GM19397 (cell line): ENCODE results near the gene C2CD2.

Experiments
- ATAC-seq: cut with Tn5 transposase; IDR thresholded peaks from one replicate; pipeline ENCODE4 v1.9.1; 2021; ENCODE audit warnings: mild to moderate bottlenecking, moderate library complexity; ENCODE audit not compliant: unreplicated experiment

C2CD2 gene

DNA sequence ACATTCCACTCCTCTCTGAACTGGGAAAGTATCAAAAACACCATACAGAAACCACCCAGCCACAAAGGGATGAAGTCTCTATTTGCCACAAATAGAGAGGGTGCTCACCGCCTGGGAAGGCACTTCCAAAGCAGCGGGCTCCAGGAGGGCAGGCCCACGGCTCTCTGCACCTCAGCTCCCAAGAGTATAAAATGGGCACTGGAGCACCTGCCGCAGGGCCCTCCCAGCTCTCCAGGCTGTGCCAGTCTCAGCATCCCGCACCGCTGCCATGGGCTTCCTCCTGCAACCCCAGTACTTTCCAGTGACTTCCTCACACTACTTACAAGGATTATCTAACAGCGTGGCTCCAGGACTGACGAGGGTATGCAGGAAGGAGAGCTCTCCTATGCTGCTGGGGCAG, 14.4 kb downstream of the C2CD2 start:
- no peak for ATAC-seq

DNA sequence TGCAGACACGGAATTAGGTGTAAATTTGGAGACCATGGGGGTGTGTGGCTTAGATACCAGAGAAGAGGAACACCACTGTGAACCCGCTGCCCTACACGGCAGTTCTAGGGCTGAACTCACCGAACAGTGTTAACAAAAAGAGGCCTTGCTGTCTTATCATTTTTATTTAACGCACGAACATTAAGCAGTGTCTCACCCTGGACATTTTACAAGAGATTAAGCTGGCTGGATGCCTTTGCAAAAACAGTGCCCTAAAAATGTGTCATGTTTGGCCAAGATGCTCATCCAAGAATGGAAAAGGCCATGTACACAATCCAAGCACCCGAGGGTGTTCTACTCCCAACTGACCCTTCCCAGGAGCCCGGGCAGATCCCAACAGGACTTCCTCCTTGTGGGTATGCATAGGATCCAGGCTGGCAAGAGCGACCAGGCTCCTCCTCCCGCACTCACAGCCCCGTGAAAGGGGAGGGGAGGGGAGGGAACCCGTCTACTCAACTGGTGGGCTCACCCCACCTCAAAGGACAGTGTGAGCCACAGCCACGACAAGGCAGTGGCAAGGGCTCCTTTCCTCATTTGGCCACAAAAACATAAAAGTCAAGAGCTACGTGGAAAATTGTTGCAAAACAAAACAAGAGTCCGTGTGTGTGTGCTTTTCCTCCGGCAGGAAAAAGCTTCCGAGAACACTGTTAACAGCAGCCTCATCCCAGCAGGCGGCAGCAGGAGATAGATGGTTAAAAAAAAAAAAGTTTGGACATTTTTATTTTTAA, 20.3 kb downstream of the C2CD2 start:
- ATAC-seq: no peak

DNA sequence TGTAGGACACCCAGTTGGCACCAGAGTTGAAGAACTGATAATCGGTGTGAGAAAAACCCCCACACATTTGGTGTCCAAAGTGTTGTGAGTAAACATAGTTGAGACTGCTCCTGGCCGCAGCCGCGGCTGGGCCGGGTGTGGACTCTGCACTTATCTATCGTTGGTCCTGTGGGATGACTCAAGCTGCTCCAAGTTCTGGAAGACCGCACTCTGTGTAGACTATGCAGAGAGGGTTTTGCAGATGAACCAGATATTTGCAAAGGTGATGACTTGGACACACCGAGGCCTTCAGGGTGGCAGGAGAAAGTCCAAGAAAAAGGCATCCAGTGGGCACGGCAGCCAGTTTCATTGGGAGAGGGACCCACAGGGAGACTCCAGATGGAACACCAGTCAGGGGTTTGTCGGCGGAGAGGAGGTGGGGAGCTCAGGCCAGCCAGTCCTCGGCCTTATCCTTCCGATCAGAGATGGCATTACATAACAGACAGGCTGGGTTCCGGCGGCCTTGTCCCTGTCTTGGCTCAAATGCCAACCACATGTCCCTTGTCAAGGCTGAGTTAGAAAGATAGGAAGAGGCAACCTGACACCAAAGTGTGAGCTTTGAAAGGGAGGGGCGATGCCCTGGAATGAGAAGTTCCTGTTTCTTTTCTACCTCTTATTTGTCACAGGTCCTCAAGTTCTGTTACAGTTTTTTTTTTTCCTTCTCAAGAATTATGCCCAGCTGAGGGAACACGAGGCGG, 21.1 kb downstream of the C2CD2 start:
- ATAC-seq: no peak

DNA sequence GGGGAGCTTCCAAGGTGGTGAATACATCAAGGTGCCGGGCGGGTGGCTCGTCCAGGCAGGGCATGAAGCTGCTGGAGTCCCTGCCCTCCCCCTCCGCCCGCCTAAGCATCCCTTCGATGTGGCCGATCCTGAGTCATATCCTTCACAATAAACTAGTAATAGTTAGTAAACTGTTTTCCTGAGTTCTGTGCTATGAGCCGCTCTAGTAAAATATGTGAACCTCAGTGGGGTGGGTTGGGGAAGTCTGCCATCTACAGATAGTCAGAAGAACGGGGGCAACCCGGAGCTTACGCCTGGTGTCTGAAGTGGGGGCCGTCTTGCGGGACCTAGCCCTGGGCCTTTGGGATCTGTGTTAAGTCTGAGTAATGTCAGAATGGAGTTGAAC, 21.6 kb downstream of the C2CD2 start:
- no peak for ATAC-seq

DNA sequence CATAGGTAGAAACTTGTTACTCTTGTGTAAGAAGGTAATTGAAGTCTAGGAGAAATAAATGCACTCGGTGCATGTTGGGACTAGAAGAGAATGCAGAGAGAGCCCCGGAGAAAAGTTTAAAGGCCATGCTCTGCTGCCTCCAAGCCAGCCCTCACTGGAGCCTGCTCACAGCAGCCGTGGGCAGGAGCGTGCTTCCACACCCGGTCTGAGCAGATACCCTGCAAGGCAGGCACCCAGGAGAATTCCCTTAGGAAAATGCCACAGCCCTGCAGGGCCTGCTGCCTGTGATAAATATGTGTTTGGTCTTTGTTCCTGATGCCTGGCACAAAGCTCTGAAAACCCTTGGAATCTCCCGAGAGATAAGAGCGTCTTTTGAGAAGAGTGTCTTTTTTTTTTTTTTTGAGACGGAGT, 22.8 kb downstream of the C2CD2 start:
- no peak for ATAC-seq

DNA sequence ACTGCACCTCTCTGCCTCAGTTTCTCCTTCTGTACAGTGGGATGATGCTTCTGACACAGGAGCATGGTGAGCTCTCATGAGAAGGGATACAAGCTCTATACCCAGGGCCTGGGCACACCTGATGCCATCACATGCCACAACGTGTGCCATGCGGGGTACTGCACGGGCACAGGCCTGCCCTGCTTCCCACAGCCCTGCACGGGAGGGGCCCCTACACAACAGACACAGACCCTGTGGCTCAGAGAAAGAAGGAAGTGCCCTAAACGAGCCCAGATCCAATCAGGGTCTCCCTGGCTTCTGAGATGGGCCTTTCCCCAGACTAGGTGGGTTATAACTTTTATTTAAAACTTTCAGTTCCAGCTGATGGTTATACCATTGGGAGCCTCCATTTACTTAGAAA, 24.6 kb downstream of the C2CD2 start:
- ATAC-seq: no peak

DNA sequence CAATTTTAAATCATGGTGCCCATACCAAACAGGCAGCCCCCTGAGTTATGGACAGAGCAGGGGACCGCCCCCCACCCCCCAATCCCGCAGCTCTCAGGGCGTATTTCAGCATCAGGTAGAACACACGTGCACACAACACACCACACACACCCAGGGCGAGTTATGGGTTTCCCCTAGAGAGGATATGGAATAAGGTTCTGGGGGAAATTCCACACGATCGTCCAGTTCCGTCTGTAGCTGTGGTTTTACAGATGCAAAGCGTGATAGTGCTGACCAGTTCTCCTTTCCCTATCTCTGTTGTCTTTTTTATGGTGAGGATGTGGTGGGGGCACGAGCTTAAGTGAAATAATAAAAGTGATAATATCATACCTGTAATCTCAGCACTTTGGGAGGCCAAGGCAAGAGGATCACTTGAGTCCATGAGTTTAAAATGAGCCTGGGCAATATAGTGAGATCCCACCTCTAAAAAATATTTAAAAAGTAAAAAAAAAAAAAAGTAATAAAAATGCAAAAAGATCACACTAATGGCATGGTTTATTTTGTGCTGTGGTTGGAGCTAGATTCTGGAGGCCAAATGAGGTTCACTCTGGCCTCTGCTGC, 25.1 kb downstream of the C2CD2 start:
- ATAC-seq: no peak

DNA sequence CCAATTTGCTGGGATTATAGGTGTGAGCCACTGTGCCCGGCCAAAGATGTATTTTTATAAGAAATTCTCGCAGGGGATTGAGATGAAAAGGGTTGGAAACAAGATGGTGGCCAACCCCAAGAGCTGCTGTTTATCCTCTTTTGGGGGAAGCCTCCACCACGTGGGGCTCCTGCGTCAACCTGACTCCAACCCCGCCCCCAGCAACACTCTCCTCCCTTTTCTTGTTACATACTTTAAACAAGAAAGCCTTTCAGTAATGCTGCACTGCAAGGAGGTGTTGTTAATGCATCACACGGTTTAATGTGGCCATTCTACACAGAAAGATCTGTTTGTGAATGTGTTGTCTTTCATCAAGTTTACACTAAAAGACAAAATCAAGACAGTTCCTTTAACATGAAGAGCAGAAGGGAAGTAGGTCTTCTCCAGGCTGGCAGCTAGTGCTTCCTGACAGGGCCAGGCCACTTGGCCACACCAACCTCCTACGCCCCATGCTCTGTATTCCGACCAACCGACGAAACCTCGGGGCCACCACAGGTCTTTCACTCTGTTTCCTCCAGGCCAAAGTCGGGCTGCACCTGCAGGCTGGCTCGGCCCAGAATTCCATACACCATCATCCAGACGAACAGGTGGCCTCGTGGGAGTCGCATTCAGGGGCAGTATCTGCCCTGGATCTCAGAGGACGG, 25.9 kb downstream of the C2CD2 start:
- ATAC-seq: no peak

DNA sequence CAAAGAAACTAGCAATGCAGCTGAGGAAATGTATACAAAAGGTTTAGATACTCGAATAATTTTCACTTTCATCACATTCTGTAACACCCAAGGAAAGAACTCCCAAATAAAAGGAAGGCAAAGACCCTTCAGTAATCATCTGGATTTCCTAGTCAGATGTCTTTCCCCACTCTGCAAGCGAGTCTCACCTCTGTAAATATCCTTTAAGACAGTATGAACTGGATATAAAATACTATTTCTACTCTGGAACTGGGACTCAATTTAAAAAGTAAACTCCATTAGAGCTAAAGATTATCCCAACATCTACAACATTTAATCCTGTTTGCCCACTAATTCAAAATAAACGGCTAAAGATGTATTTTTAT, 27.0 kb downstream of the C2CD2 start:
- ATAC-seq: no peak

DNA sequence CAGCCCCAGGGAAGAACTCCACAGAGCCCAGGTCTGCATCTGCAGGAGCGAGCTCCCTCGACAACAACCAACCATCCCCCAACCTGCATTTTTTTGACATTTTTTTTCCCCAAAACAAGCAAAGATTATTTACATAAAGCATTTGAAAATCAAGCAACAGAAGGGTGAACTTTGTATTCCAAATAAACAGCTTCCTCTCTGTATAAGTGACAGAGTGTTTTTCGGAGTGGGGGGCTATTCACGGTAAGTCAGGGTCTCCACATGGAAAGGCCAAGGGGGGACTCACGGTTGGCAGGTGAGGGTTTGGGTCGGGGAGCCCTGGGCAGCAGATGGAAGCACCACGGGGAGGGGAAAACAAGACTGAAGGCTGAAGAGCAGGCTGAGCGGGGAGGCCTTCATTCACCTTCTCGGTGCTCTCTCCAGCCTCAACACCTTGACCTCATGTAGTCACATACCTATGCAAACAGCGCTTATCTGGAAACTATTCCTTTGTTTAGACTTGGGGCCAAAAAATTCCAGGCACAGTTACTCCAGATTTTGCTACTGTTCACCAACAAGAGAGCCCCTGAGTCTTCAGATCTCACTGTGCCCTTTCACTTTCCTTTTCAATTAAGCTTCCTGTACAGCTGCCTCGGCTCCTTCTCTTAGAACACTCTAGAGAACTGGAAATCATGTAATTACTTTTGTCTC, 27.6 kb downstream of the C2CD2 start:
- ATAC-seq: no peak

DNA sequence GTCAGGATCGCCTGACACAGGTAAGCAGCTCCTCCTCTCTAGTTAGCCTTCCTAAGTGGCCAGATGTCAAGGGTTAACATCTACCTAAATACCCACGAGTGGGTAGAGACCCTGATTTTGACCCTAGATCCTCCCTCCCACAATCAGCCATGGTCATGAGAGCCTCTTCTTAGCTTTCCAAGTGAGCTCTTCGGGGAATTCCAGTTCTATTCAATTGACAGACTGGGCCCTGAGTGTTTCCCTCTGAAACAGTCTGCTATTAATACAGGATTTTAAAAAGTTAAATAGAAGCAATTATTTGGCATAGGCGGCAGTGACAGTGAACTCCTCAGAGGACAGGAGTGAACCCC, 28.1 kb downstream of the C2CD2 start:
- ATAC-seq: no peak

DNA sequence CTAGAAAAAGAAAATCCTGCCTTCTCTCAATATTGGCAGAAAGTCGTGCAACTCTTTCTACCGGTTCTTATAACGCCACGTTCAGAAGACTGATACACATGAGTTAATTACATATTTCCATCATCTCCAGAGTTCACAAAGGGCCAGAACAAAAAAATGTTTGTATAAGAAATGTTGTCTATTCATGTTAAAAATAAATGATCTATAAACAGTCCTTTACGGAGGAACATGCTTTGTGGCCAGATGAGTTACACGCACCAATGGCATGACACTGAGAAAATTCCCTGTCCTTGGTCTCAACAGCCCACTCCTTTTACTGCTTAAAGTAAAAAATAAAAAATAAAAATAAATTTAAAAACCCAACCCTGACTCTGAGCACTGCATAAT, 29.5 kb downstream of the C2CD2 start:
- no peak for ATAC-seq

DNA sequence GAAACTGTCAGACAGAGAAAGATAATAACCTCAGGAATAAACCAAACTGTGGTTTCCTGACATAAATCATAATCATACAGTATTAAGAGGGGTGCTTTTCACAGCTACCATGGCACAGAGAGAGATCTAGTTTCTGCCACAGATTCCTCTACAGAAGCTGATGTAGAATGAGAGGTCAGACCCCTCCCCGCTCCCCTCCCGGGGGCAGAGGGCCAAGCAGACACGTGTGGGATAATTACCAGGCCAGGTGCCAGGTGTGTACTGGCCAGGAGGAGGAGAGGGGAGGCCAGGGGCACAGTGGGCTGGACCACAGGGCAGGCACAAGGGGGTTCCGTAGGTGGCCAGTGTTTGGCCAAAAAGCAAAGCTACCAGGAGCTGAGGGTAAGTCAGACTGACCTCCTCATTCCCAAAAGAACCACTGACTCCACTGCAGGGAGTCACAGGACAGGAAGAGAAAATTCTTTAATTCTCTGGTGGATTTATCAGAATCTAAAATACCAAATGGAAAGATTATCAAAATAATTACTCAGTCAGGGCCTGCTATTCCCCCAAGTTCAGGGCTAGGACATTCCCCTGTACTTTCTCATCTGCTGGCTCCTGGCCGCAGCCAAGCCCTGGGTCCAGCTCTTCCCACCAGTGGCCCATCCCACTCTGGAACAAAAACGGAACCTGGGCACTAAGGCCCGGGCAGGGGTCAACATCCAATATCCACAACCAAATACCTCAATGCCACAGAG, 30.0 kb downstream of the C2CD2 start:
- ATAC-seq: no peak

DNA sequence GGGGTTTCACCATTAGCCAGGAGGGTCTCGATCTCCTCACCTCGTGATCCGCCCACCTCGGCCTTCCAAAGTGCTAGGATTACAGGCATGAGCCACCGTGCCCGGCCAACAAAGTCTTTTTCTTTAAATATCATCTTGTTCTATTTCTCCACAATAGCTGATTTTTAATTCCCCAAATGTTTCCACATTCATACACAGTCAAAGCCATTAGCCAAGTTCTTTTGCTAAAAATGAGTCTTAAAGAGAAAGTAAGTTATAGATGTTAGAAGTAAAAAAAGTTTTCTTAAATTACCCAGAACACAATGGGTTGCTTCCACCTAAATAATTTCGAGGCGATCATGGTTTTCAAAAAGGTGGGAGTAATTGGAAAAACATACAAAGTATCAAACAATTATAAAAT, 30.6 kb downstream of the C2CD2 start:
- ATAC-seq: no peak

DNA sequence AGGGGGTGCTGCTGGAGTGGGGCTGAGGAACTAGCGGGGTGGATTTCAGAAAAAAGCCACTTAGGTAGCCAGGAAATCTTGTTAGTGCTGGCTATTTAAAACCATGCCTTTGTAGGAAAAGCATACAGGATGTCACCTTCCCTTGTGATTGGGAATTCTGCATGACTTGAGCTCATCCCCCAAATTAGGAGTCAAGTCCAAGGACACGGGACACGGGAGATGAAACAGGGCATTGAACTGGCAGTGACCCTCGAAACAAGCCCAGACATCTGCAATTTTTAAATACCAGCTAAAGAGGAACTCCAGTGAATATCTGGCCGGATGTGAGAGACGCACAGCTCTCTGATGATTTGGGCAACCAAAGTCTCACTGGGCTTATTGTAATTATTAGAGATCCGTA, 32.8 kb downstream of the C2CD2 start:
- ATAC-seq: no peak

DNA sequence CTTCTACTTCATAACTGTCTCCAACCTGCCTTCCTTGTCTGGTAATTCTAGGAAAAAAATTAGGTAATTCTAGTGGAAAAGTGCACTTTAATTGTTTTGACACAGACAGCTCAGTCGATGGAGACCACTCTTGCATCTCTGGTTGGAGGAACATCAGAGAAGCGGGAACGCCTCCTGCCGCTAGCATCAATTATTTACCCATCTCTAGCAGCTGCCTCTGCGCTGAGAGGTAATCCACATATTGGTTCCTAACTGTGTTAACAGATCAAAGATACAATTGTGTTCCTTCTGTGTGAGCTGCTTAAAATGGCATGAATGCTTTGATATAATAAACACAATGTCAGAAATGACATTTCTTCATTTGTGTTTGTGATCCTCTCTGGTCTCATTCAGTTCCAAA, 33.3 kb downstream of the C2CD2 start:
- ATAC-seq: no peak

DNA sequence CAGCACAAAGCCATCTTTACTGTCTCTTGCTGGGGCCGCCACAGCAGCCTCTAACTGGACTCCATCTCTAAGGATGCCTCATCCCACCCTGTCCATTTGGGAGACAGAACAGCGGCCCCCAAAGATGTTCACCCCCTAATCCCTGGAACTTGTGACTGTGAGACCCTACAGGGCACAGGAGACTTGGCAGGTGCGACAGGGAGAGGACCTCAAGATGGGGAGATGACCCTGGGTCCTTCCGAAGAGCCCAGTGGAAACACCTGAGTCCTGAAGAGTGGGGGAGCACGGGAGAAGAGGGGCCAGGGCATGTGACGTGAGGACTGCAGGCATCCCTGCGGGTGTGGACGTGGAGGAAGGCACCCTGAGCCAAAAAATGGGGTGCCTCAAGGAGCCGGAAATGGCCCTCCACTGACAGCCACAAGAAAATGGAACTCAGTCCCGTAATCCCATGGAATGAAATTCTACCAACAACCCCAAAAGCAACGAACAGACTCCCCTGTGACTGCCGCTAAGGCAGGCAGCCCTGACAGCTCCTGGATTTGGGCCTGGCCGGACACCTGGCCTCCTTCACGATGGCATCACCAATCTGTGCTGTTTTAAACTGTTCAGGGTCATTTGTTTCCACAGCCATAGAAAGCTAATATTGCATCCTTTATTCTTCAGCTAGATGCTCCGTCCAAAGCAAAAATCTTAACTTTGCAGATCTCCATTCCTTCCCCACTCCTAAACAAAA, 34.0 kb downstream of the C2CD2 start:
- ATAC-seq: no peak

DNA sequence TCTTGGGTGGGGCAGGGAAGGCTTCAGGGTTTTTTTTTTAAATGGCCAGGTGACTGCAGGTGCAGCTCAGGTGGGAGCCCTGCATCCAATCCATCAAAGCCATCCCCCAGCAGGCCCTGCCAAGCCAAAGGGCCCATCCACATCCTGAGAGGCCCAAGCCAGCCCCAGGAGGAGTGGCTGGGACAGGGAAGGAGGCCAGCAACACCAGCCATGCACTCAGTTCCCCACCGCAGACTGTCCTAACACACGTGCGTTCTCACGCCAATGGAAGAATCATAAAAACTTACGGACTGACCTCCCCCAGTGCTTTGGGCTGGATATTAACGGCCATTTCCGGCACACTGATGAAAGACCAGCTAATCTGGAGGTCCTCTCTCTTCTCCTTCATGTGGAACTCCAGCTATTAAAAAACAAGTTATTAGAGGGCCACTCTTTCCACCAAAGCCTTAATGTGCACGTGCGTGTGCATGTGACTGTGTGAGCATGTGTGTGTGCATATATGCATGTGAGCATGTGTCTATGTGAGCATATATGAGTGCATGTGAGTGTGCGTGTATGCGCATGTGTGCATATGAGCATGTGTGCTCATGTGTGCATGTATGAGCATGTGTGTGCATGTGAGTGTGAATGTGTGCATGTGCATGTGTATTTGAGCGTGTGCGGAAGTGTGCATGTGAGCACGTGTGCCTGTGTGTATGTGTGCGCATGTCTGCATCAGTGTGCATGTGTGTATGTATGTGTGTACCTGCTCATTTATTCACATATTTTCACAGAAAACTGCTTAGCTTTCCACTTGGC, 35.1 kb downstream of the C2CD2 start:
- no peak for ATAC-seq

DNA sequence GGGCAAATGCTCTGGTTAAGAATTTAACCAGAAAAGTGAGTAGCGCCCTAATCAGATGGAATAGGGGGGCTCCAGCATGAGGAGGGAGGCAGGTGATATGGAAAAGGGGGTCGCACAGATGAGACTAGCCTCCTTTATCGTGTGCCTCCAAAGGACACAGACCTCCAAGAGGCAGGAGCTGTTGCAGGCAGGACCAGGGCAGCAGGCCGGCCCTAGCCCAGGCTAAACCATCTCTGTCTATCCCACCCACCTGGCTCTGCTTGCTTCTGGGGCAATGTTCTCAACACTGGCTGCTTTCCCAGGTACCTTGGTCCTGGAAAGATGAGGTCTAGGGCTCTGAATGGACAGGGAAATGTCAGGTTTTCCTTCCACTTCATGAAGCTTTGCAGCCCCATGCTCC, 36.3 kb downstream of the C2CD2 start:
- no peak for ATAC-seq
